SK-N-SH treated with all-trans-retinoic acid at 6 μM for 48 hours (cell line): ENCODE measurements around the gene SEC14L1.

Source experiments
- ATAC-seq: fragments of 200-7000 bp; cut with Tn5 transposase; 3 replicates; pipeline ENCODE4 v1.9.1; 2020; ENCODE audit warnings: mild to moderate bottlenecking, moderate library complexity
- ARNTL ChIP-seq: fragments of 450-650 bp; formaldehyde crosslinking; IDR thresholded peaks from 2 replicates; pipeline ENCODE4 v1.5.0; 2020; ENCODE audit warnings: low read depth, mild to moderate bottlenecking, moderate library complexity, borderline replicate concordance
- BACH2 ChIP-seq: fragments of 250-450 bp; sonication (Bioruptor Pico); IDR thresholded peaks from 2 replicates; pipeline ENCODE4 v1.9.0; 2021; ENCODE audit warnings: mild to moderate bottlenecking, borderline replicate concordance
- CSDC2 ChIP-seq: fragments of 250-450 bp; sonication (Bioruptor Pico); IDR thresholded peaks from 2 replicates; pipeline ENCODE4 v1.5.0; 2020; ENCODE audit warnings: mild to moderate bottlenecking, moderate library complexity
- CSRNP3 ChIP-seq: fragments of 250-450 bp; sonication (Bioruptor Pico); IDR thresholded peaks from 2 replicates; pipeline ENCODE4 v1.5.1; 2021; ENCODE audit warnings: mild to moderate bottlenecking, moderate library complexity
- ESRRG ChIP-seq: fragments of 250-450 bp; sonication (Bioruptor Pico); IDR thresholded peaks from 2 replicates; pipeline ENCODE4 v1.6.1; 2021; ENCODE audit warnings: mild to moderate bottlenecking
- GLIS3 ChIP-seq: fragments of 250-450 bp; sonication (Bioruptor Pico); IDR thresholded peaks from 2 replicates; pipeline ENCODE4 v1.5.0; 2020; ENCODE audit warnings: mild to moderate bottlenecking, moderate library complexity
- ISL1 ChIP-seq: fragments of 250-450 bp; sonication (Bioruptor Pico); IDR thresholded peaks from 2 replicates; pipeline ENCODE4 v2.1.2; 2022; ENCODE audit warnings: mild to moderate bottlenecking, moderate library complexity
- OSR1 ChIP-seq: fragments of 250-450 bp; sonication (Bioruptor Pico); IDR thresholded peaks from 2 replicates; pipeline ENCODE4 v1.8.0; 2022; ENCODE audit warnings: moderate library complexity, mild to moderate bottlenecking, inconsistent platforms
- PATZ1 ChIP-seq: fragments of 250-450 bp; sonication (Bioruptor Pico); IDR thresholded peaks from 2 replicates; pipeline ENCODE4 v1.8.0; 2020; ENCODE audit warnings: mild to moderate bottlenecking, moderate library complexity, borderline replicate concordance
- PPARA ChIP-seq: fragments of 250-450 bp; sonication (Bioruptor Pico); IDR thresholded peaks from 2 replicates; pipeline ENCODE4 v1.5.0; 2020; ENCODE audit warnings: mild to moderate bottlenecking, borderline replicate concordance
- RARB ChIP-seq: fragments of 250-450 bp; sonication (Bioruptor Pico); IDR thresholded peaks from 2 replicates; pipeline ENCODE4 v1.8.0; 2021; ENCODE audit warnings: mild to moderate bottlenecking, moderate library complexity
- SNAI2 ChIP-seq: fragments of 250-450 bp; sonication (Bioruptor Pico); IDR thresholded peaks from 2 replicates; pipeline ENCODE4 v1.5.0; 2020; ENCODE audit warnings: mild to moderate bottlenecking, moderate library complexity
- TCF4 ChIP-seq: fragments of 250-450 bp; sonication (Bioruptor Pico); IDR thresholded peaks from 2 replicates; pipeline ENCODE4 v1.8.0; 2021; ENCODE audit warnings: mild to moderate bottlenecking, moderate library complexity, borderline replicate concordance
- ZC3H10 ChIP-seq: fragments of 250-450 bp; sonication (Bioruptor Pico); IDR thresholded peaks from 2 replicates; pipeline ENCODE4 v1.5.1; 2021; ENCODE audit warnings: mild to moderate bottlenecking, moderate library complexity
- ZFP3 ChIP-seq: fragments of 250-450 bp; sonication (Bioruptor Pico); IDR thresholded peaks from 2 replicates; pipeline ENCODE4 v1.5.0; 2020; ENCODE audit warnings: mild to moderate bottlenecking, moderate library complexity
- ZFP30 ChIP-seq: fragments of 450-650 bp; formaldehyde crosslinking; IDR thresholded peaks from 2 replicates; pipeline ENCODE4 v1.5.0; 2022; ENCODE audit warnings: mild to moderate bottlenecking, moderate library complexity
- ZNF565 ChIP-seq: fragments of 450-650 bp; formaldehyde crosslinking; conservative IDR thresholded peaks from 2 replicates; pipeline ENCODE4 v1.5.0; 2020; ENCODE audit warnings: low read depth, mild to moderate bottlenecking, moderate library complexity
- ZNF70 ChIP-seq: fragments of 450-650 bp; formaldehyde crosslinking; IDR thresholded peaks from 2 replicates; pipeline ENCODE4 v1.5.0; 2020; ENCODE audit warnings: mild to moderate bottlenecking, moderate library complexity
- ZNF8 ChIP-seq: fragments of 450-650 bp; formaldehyde crosslinking; IDR thresholded peaks from 2 replicates; pipeline ENCODE4 v1.5.0; 2020; ENCODE audit warnings: mild to moderate bottlenecking, moderate library complexity
- TF ChIP-seq, protein P1 (sequence below): fragments of 250-450 bp; sonication (Bioruptor Pico); IDR thresholded peaks from 2 replicates; pipeline ENCODE4 v1.5.1; 2020; ENCODE audit warnings: low read depth, mild to moderate bottlenecking, moderate library complexity
- TF ChIP-seq, protein P2 (sequence below): fragments of 250-450 bp; sonication (Bioruptor Pico); IDR thresholded peaks from 2 replicates; pipeline ENCODE4 v1.5.0; 2020; ENCODE audit warnings: mild to moderate bottlenecking, moderate library complexity
- TF ChIP-seq, protein P3 (sequence below): fragments of 250-450 bp; sonication (Bioruptor Pico); IDR thresholded peaks from 2 replicates; pipeline ENCODE4 v1.8.0; 2021; ENCODE audit warnings: low read depth, mild to moderate bottlenecking, moderate library complexity, borderline replicate concordance

The SEC14L1 gene

GRCh38 chr17:77189148-77189547 lies 48.4 kb downstream of the SEC14L1 start:
- TF ChIP-seq PPARA (CRISPR knock-in tag) (no peak), TCF4 (CRISPR knock-in tag) (no peak), ZNF70 (CRISPR knock-in tag) (no peak), RARB (CRISPR knock-in tag) (no peak), GLIS3 (CRISPR knock-in tag) (no peak), CSDC2 (CRISPR knock-in tag) (no peak), ISL1 (CRISPR knock-in tag) (no peak)
- ATAC-seq, result no peak

DNA sequence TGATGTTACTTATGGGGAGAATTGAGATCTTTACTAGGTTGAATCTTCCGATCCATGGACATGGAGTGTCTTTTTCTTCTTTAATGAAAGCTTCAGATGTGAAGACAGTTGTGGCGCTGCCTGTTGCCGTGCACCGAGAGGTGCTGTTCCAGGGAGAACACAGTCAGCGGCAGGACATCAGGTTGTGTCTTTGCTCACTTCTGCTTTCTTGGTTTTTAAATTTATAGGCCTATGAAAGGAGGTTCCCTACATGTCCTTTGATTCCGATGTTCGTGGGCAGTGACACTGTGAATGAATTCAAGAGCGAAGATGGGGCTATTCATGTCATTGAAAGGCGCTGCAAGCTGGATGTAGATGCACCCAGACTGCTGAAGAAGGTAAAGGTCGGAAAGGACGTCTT lies 49.8 kb downstream of the SEC14L1 start:
- TF ChIP-seq, protein P1, sequence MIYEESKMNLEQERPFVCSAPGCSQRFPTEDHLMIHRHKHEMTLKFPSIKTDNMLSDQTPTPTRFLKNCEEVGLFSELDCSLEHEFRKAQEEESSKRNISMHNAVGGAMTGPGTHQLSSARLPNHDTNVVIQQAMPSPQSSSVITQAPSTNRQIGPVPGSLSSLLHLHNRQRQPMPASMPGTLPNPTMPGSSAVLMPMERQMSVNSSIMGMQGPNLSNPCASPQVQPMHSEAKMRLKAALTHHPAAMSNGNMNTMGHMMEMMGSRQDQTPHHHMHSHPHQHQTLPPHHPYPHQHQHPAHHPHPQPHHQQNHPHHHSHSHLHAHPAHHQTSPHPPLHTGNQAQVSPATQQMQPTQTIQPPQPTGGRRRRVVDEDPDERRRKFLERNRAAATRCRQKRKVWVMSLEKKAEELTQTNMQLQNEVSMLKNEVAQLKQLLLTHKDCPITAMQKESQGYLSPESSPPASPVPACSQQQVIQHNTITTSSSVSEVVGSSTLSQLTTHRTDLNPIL (CRISPR knock-in tag), result no peak
- no peak for TF ChIP-seq TCF4 (CRISPR knock-in tag)
- no peak for TF ChIP-seq CSRNP3 (CRISPR knock-in tag)
- TF ChIP-seq OSR1, result no peak
- TF ChIP-seq SNAI2 (CRISPR knock-in tag), result no peak
- no peak for TF ChIP-seq ZFP3 (CRISPR knock-in tag)
- no peak for TF ChIP-seq ZNF70 (CRISPR knock-in tag)
- TF ChIP-seq, protein P2, sequence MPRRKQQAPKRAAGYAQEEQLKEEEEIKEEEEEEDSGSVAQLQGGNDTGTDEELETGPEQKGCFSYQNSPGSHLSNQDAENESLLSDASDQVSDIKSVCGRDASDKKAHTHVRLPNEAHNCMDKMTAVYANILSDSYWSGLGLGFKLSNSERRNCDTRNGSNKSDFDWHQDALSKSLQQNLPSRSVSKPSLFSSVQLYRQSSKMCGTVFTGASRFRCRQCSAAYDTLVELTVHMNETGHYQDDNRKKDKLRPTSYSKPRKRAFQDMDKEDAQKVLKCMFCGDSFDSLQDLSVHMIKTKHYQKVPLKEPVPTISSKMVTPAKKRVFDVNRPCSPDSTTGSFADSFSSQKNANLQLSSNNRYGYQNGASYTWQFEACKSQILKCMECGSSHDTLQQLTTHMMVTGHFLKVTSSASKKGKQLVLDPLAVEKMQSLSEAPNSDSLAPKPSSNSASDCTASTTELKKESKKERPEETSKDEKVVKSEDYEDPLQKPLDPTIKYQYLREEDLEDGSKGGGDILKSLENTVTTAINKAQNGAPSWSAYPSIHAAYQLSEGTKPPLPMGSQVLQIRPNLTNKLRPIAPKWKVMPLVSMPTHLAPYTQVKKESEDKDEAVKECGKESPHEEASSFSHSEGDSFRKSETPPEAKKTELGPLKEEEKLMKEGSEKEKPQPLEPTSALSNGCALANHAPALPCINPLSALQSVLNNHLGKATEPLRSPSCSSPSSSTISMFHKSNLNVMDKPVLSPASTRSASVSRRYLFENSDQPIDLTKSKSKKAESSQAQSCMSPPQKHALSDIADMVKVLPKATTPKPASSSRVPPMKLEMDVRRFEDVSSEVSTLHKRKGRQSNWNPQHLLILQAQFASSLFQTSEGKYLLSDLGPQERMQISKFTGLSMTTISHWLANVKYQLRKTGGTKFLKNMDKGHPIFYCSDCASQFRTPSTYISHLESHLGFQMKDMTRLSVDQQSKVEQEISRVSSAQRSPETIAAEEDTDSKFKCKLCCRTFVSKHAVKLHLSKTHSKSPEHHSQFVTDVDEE, result no peak
- TF ChIP-seq PPARA (CRISPR knock-in tag), result no peak
- no peak for TF ChIP-seq ZNF565 (CRISPR knock-in tag)
- no peak for TF ChIP-seq CSDC2 (CRISPR knock-in tag)
- TF ChIP-seq ISL1 (CRISPR knock-in tag), result no peak
- no peak for ATAC-seq

DNA sequence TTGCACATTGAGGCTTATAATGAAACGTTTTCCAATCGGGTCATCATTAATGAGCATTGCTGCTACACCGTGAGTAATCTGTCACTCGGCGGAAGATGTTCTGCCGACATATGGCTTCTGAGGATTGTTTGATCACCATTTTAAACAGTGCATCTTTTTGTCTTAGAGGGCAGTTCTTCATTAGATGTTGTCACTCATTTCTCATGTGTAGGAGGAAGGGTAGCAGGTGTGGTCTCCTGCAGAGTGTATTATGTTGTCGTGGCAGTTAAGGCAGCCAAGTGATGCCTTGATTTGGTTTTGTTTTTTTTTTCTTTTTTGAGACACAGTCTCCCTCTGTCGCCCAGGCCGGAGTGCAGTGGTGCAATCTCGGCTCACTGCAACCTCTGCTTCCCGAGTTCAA lies 50.5 kb downstream of the SEC14L1 start:
- TF ChIP-seq ZNF565 (CRISPR knock-in tag), result no peak
- TF ChIP-seq ARNTL (CRISPR knock-in tag), result no peak
- no peak for TF ChIP-seq CSDC2 (CRISPR knock-in tag)
- no peak for TF ChIP-seq ZC3H10 (CRISPR knock-in tag)
- no peak for TF ChIP-seq OSR1
- ATAC-seq, result no peak

- ATAC-seq, result no peak
- TF ChIP-seq, protein P3, sequence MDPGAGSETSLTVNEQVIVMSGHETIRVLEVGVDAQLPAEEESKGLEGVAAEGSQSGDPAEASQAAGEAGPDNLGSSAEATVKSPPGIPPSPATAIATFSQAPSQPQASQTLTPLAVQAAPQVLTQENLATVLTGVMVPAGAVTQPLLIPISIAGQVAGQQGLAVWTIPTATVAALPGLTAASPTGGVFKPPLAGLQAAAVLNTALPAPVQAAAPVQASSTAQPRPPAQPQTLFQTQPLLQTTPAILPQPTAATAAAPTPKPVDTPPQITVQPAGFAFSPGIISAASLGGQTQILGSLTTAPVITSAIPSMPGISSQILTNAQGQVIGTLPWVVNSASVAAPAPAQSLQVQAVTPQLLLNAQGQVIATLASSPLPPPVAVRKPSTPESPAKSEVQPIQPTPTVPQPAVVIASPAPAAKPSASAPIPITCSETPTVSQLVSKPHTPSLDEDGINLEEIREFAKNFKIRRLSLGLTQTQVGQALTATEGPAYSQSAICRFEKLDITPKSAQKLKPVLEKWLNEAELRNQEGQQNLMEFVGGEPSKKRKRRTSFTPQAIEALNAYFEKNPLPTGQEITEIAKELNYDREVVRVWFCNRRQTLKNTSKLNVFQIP (CRISPR knock-in tag), result no peak
- TF ChIP-seq, protein P2, result no peak
- TF ChIP-seq ZNF70 (CRISPR knock-in tag) (no peak), ESRRG (CRISPR knock-in tag) (no peak), ZNF8 (no peak), ZNF565 (CRISPR knock-in tag) (no peak), PPARA (CRISPR knock-in tag) (no peak), CSDC2 (CRISPR knock-in tag) (no peak), ZFP30 (CRISPR knock-in tag) (no peak), PATZ1 (no peak), BACH2 (CRISPR knock-in tag) (no peak), TCF4 (CRISPR knock-in tag) (no peak), ZC3H10 (CRISPR knock-in tag) (no peak), SNAI2 (CRISPR knock-in tag) (no peak)
- TF ChIP-seq, protein P1 (CRISPR knock-in tag), result no peak
Observed at GRCh38 chr17:77193653-77194052, 52.9 kb downstream of the SEC14L1 start.
